Thymus (tissue), 11 donors: ENCODE data around the gene CCDC27. TPM values are rescaled to one million over a fixed set of nuclear protein-coding genes. Genes with fewer than 3 reads are reported as not detected.

Source experiments
- DNase-seq, 9 donors: peaks; one replicate each; pipeline ENCODE4 v3.0.0-alpha.2; 2013; ENCODE audit warnings: low spot score in 9 of 9, low read depth in 6 of 9, missing footprints in 1 of 9
- H3K27ac ChIP-seq, 2 donors: one replicate each; pipeline ENCODE4 v1.5.1; 2013; ENCODE audit warnings: control low read depth in 1 of 2, low read depth in 1 of 2, low read length in 1 of 2, mild to moderate bottlenecking in 1 of 2, moderate library complexity in 1 of 2
- H3K27me3 ChIP-seq, 2 donors: one replicate each; pipeline ENCODE4 v1.5.1; 2013; ENCODE audit warnings: low read length in 1 of 2; ENCODE audit not compliant: control insufficient read depth in 2 of 2, insufficient read depth in 1 of 2
- H3K36me3 ChIP-seq, 2 donors: one replicate each; pipeline ENCODE4 v1.5.1; 2013; ENCODE audit warnings: low read length in 1 of 2, mild to moderate bottlenecking in 1 of 2, moderate library complexity in 1 of 2; ENCODE audit not compliant: control insufficient read depth in 2 of 2, insufficient read depth in 2 of 2
- H3K4me1 ChIP-seq, 2 donors: one replicate each; pipeline ENCODE4 v1.5.1; 2013; ENCODE audit warnings: low read length in 2 of 2; ENCODE audit not compliant: control insufficient read depth in 2 of 2, insufficient read depth in 2 of 2
- H3K4me3 ChIP-seq, 2 donors: one replicate each; pipeline ENCODE4 v1.5.1; 2013; ENCODE audit warnings: low read length in 2 of 2, control low read depth in 1 of 2, mild to moderate bottlenecking in 1 of 2
- H3K9me3 ChIP-seq, 2 donors: one replicate each; pipeline ENCODE4 v1.5.1; 2013; ENCODE audit warnings: low read length in 1 of 2, mild to moderate bottlenecking in 1 of 2; ENCODE audit not compliant: control insufficient read depth in 2 of 2, insufficient read depth in 1 of 2
- WGBS: extraction: QIAGEN DNeasy Blood & Tissue Kit; methylation state at CpG from one replicate; pipeline ENCODE4 v1.1.7; 2013; 5-methylcytosine and 5-hydroxymethylcytosine counted together
- polyA plus RNA-seq: library from polyadenylated mRNA; stranded (reverse); fragments of 200-250 nt; gene quantifications from one replicate; pipeline ENCODE4 v1.2.3, GENCODE V29; 2013
- total RNA-seq: library from RNA; stranded (reverse); fragments of 120-200 nt; gene quantifications from one replicate; pipeline ENCODE4 v1.2.4, GENCODE V29; 2013
- donor health status: healthy.

Gene CCDC27
- total and polyA plus RNA-seq, 2 donors, result 0.02 TPM; not detected in 1

DNA sequence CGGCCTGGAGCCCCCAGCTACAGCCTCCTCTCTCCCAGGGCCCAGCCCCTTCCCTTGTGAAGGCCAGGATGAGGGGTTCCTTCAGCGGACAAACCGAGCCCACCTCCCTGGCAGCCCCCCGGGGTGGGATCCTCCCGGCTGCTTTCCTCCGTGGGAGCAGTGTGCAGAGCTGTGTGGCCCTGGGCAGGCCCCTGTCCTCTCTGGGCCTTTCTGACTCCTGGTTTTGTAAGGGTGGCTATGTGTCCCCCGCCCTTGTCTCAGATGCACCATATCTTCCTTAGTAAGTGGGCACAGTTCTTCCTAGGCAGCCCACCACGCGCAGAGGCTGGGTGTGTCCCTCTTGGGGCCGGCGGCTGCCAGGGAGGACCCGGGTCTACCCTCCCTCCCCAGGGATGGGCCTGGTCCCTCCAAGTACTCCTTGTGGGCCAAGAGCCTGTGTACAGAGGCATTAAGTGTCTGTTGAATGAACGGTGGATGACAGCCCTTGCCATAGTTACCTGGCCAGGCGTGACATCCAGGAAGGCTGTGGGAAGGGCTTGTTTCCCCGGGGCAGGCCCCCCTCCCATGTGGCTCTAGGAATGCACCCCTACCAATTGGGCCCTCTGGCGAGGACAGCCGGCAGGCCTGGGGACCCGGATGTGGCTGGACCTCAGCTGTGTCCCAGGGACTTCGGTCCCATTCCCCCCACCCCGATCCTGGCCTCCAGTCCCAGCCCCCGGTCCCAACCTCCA is 24.1 kb downstream of the CCDC27 start:
- Histone ChIP-seq H3K4me1 (peaks cover 8 to 20% of the 10 kb centered on the region in 2 donors), H3K9me3 (no peaks in the 10 kb centered on the region), H3K27me3 (peaks cover 9 to 25% of the 10 kb centered on the region in 2 donors), H3K36me3 (peaks cover 22 to 28% of the 10 kb centered on the region in 2 donors), H3K4me3 (no peak overlapping the region), H3K27ac (no peak overlapping the region)
- 92% methylated on average over 21 of the region's 21 CpGs for WGBS
- DNase-seq, result no peak

DNA sequence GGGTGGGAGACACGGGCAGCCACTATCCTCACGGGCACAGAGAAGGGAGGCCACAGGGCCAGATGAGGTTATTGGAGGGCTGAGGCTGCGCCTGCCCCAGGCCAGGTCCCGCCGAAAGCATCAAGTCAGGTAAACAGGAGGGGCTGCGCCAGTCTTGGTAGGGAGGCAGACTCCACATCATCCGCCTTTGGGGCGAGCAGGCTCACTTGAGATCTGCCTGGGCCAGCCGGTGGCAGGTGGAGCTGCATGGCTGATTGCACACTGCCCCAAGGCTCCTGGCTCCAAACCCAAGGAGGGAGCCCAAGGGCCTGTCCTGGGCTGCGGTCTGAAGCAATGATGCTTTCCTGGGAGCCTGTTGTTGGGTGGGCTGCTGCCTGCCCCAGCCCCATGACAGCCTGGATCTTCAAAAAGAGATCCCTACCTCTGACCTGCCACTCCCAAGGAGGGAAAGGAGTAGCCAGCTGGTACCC is 24.9 kb downstream of the CCDC27 start:
- Histone ChIP-seq H3K36me3 (peaks cover 27 to 35% of the 10 kb centered on the region in 2 donors), H3K27ac (no peak overlapping the region), H3K27me3 (peaks cover 5 to 17% of the 10 kb centered on the region in 2 donors), H3K4me1 (peaks cover under 1 to 13% of the 10 kb centered on the region in 2 donors), H3K4me3 (no peak overlapping the region), H3K9me3 (no peaks in the 10 kb centered on the region)
- 93% methylated on average over 10 of the region's 10 CpGs for WGBS
- DNase-seq, result no peak

DNA sequence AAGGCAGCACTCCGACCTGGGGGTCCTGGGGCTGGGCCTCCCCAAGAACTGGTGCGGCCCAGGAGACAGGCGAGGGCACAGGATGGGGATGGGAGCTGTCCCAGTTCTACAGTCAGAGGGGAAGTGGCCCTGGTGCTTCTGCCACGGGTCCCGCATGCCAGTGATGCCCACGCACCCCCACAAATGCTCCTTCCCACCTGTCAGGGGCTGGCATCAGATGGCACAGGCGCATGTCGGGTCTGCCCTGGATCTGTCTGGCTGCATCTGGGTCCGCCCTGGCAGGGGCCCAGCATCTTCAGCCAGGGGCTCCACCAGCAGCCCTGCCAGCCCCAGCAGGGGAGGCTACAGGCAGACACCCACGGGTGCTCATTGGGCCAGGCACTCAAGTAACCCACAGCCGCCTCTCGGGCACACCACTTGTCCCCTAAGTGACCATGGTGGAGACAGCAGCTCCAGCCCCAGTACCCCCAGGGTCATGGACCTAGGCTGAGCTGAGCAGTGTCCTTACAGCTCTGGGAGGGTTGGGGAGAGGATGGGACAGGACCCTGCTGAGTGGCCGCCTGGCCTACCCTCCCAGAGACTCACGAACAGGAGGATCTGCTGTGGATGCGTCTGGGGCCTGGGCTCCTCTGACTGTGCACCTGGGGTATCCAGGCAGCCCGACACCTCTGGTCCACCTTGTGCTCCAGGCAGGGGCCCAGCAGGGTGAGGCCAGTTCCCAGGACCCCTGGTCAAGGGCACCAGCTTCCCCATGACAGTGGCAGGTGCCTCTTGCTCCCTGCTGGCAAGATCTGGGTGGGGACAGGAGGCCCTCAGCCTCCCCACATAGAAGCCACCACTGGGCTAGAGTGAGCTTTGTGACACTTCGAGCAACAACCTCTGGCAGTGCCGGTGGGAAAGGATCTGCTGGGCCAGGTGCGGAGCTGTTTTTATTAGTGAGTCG is 25.7 kb downstream of the CCDC27 start:
- Histone ChIP-seq H3K4me3 (no peak overlapping the region), H3K27me3 (peaks cover under 1 to 14% of the 10 kb centered on the region in 2 donors), H3K4me1 (peaks cover 0 to 12% of the 10 kb centered on the region in 2 donors), H3K9me3 (no peaks in the 10 kb centered on the region), H3K27ac (no peak overlapping the region), H3K36me3 (peaks cover 33 to 43% of the 10 kb centered on the region in 2 donors)
- WGBS, result 94% methylated on average over 20 of the region's 20 CpGs
- no peak for DNase-seq

DNA sequence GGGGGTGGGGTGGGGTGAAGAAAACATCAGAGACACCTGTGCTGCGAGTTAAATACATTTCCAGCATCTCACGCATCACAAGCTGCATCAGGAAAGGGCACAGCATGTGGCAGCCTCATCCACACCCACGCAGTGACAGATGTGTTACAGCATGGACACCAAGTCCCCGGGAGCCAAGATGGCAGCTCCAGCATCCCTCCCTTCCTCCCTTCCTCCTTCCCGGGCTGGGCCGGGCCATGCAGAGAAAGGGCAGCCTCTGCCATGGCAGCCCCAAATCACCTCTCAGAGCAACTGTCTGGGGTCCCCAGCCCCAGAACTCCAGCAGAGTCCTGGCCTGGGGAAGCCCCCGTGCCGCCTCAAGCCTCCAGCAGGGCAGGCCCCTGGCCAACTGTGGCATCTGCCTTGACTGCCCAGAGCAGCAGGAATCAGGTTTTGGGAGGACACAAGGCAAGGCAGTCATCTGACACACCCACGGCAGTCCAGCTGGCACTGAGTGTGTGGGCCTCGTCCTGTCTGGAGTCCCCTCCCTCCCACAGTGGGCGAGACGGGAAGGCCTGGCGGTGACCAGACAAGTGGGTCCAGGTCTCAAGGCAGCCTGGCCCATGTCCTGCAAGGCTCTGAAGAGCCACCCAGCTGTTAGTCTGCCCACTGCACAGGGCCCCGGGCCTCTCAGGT is 26.5 kb downstream of the CCDC27 start:
- whole genome bisulfite sequencing, result 94% methylated on average over 14 of the region's 14 CpGs
- H3K4me1 ChIP-seq, result peaks cover 0 to 12% of the 10 kb centered on the region in 2 donors
- H3K9me3 ChIP-seq, result no peaks in the 10 kb centered on the region
- peaks cover 37 to 49% of the 10 kb centered on the region in 2 donors for H3K36me3 ChIP-seq
- DNase-seq, result no peak
- H3K27ac ChIP-seq, result no peak overlapping the region
- H3K27me3 ChIP-seq, result peaks cover 0 to 6% of the 10 kb centered on the region in 2 donors
- no peak overlapping the region for H3K4me3 ChIP-seq

DNA sequence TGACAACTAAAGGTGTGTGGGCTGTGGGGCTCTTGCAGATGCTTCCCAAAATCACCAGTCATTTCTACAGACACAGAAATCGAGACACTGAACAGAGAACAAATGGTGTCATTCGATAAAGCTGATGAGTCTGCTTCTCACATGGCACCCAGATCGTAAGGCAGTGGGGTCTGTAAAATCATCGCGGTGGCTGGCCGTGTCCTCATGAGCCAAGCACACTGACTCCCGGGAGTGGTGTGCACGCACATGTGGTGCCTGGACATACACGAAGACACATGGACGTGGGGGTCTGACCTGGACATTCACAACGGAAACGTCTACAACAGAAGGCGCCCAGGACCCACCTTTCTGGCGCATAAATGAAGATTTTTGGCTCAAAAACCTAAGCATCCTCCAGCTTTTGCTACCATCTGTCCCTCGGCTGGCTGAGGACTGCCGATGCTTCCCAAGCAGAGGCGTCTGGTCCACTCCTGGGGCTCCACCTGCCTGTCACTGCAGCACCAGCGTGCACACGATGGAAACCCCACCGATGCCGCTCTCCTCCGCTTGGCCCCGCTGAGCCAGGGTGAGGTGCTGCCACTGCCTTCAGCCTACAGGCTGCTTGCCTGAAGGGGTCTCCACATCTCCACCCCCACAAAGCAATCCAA is 27.1 kb downstream of the CCDC27 start:
- no peak for DNase-seq
- Histone ChIP-seq H3K27ac (no peak overlapping the region), H3K4me3 (no peak overlapping the region), H3K9me3 (no peaks in the 10 kb centered on the region), H3K36me3 (peaks cover 43 to 55% of the 10 kb centered on the region in 2 donors), H3K27me3 (peaks cover 0 to 1% of the 10 kb centered on the region in 2 donors), H3K4me1 (peaks cover 0 to 12% of the 10 kb centered on the region in 2 donors)
- 96% methylated on average over 23 of the region's 23 CpGs for WGBS

- Histone ChIP-seq H3K36me3 (peaks cover 47 to 61% of the 10 kb centered on the region in 2 donors), H3K27ac (no peak overlapping the region)
These were observed 27.7 kb downstream of the CCDC27 start for GRCh38 chr1:3779912-3780416.

GRCh38 chr1:3780901-3781300 is 28.7 kb downstream of the CCDC27 start:
- WGBS, result 97% methylated on average over 21 of the region's 21 CpGs
- Histone ChIP-seq H3K27ac (no peak overlapping the region), H3K9me3 (no peaks in the 10 kb centered on the region), H3K4me3 (no peak overlapping the region), H3K4me1 (peaks cover 0 to 6% of the 10 kb centered on the region in 2 donors), H3K27me3 (no peaks in the 10 kb centered on the region), H3K36me3 (peaks cover 54 to 68% of the 10 kb centered on the region in 2 donors)
- no peak for DNase-seq

More at GRCh38 chr1:3779912-3780416, 27.7 kb downstream of the CCDC27 start:
- DNase-seq, result no peak
- H3K4me1 ChIP-seq, result peaks cover 0 to 12% of the 10 kb centered on the region in 2 donors
- no peak overlapping the region for H3K4me3 ChIP-seq
- H3K27me3 ChIP-seq, result no peaks in the 10 kb centered on the region
- WGBS, result 97% methylated on average over 20 of the region's 20 CpGs
- H3K9me3 ChIP-seq, result no peaks in the 10 kb centered on the region
